ENCODE measurements around the gene CAPS2.

CAPS2 gene

GRCh38 chr12:75294336-75294735, 35.8 kb downstream of the CAPS2 start:
- H2AFZ ChIP-seq (ENCODE audit: low read length), result no peak overlapping the region
- TF ChIP-seq CTCF (conservative IDR thresholded peaks at IDR 0.05; ENCODE audit: low read length), result no peak
- no peak for TF ChIP-seq EZH2phosphoT487 (IDR thresholded peaks at IDR 0.05; ENCODE audit: borderline replicate concordance)
- H4K20me1 ChIP-seq (ENCODE audit: insufficient read depth, low read length, poor library complexity, severe bottlenecking), result no peaks in the 10 kb centered on the region
- H3K9me3 ChIP-seq (ENCODE audit: insufficient read depth, low read depth, low read length), result no peaks in the 10 kb centered on the region
- H3F3A ChIP-seq (ENCODE audit: low read depth), result no peaks in the 10 kb centered on the region
- H3K36me3 ChIP-seq (ENCODE audit: insufficient read depth, low read length), result no peaks in the 10 kb centered on the region
- H3K4me3 ChIP-seq (ENCODE audit: low read length, poor library complexity, severe bottlenecking), result no peak overlapping the region
- no peak overlapping the region for H3K9ac ChIP-seq (ENCODE audit: low read depth, low read length, poor library complexity, severe bottlenecking)
- no peak overlapping the region for H3K4me2 ChIP-seq (ENCODE audit: low read depth, low read length, poor library complexity, severe bottlenecking)
- no peaks in the 10 kb centered on the region for H3K27me3 ChIP-seq (ENCODE audit: insufficient read depth, low read length, poor library complexity, severe bottlenecking)
- no peaks in the 10 kb centered on the region for H3K9me2 ChIP-seq (replicated peaks; ENCODE audit: low read depth, low read length)
- H3K79me2 ChIP-seq (ENCODE audit: insufficient read depth, low read length), result no peaks in the 10 kb centered on the region
- no peaks in the 10 kb centered on the region for H3K4me1 ChIP-seq (ENCODE audit: insufficient read depth, low read length, poor library complexity, severe bottlenecking)

GRCh38 chr12:75291014-75291413, 39.1 kb downstream of the CAPS2 start:
- Histone ChIP-seq H3K27me3 (ENCODE audit: insufficient read depth, low read length, poor library complexity, severe bottlenecking) (no peaks in the 10 kb centered on the region), H4K20me1 (ENCODE audit: insufficient read depth, low read length, poor library complexity, severe bottlenecking) (no peaks in the 10 kb centered on the region), H3F3A (ENCODE audit: low read depth) (no peaks in the 10 kb centered on the region), H2AFZ (ENCODE audit: low read length) (no peak overlapping the region), H3K9ac (ENCODE audit: low read depth, low read length, poor library complexity, severe bottlenecking) (no peak overlapping the region), H3K4me2 (ENCODE audit: low read depth, low read length, poor library complexity, severe bottlenecking) (no peak overlapping the region), H3K9me3 (ENCODE audit: insufficient read depth, low read depth, low read length) (no peaks in the 10 kb centered on the region), H3K36me3 (ENCODE audit: insufficient read depth, low read length) (no peaks in the 10 kb centered on the region), H3K9me2 (replicated peaks; ENCODE audit: low read depth, low read length) (no peaks in the 10 kb centered on the region), H3K4me1 (ENCODE audit: insufficient read depth, low read length, poor library complexity, severe bottlenecking) (no peaks in the 10 kb centered on the region), H3K79me2 (ENCODE audit: insufficient read depth, low read length) (no peaks in the 10 kb centered on the region), H3K4me3 (ENCODE audit: low read length, poor library complexity, severe bottlenecking) (no peak overlapping the region)
- TF ChIP-seq CTCF (conservative IDR thresholded peaks at IDR 0.05; ENCODE audit: low read length) (no peak), EZH2phosphoT487 (IDR thresholded peaks at IDR 0.05; ENCODE audit: borderline replicate concordance) (no peak)

GRCh38 chr12:75289753-75290152, 40.4 kb downstream of the CAPS2 start:
- Histone ChIP-seq H3K9ac (ENCODE audit: low read depth, low read length, poor library complexity, severe bottlenecking) (no peak overlapping the region), H3K9me3 (ENCODE audit: insufficient read depth, low read depth, low read length) (no peaks in the 10 kb centered on the region), H3K27me3 (ENCODE audit: insufficient read depth, low read length, poor library complexity, severe bottlenecking) (no peaks in the 10 kb centered on the region), H3K4me2 (ENCODE audit: low read depth, low read length, poor library complexity, severe bottlenecking) (no peak overlapping the region), H3F3A (ENCODE audit: low read depth) (no peaks in the 10 kb centered on the region), H3K4me3 (ENCODE audit: low read length, poor library complexity, severe bottlenecking) (no peak overlapping the region), H3K79me2 (ENCODE audit: insufficient read depth, low read length) (no peaks in the 10 kb centered on the region), H3K36me3 (ENCODE audit: insufficient read depth, low read length) (no peaks in the 10 kb centered on the region), H2AFZ (ENCODE audit: low read length) (no peak overlapping the region), H4K20me1 (ENCODE audit: insufficient read depth, low read length, poor library complexity, severe bottlenecking) (no peaks in the 10 kb centered on the region), H3K9me2 (replicated peaks; ENCODE audit: low read depth, low read length) (no peaks in the 10 kb centered on the region), H3K4me1 (ENCODE audit: insufficient read depth, low read length, poor library complexity, severe bottlenecking) (no peaks in the 10 kb centered on the region)
- TF ChIP-seq CTCF (conservative IDR thresholded peaks at IDR 0.05; ENCODE audit: low read length) (peak; percentile 69), EZH2phosphoT487 (IDR thresholded peaks at IDR 0.05; ENCODE audit: borderline replicate concordance) (no peak)
